Upper lobe of left lung (tissue), 4 donors: ENCODE results near the gene B3GLCT.

Source experiments
- POLR2A ChIP-seq, 4 donors: fragments of 450-650 bp; IDR thresholded peaks; one replicate each; pipeline ENCODE4 v1.5.1; 2016 to 2017; ENCODE audit warnings: antibody characterized with exemption in 4 of 4, mild to moderate bottlenecking in 2 of 4
- TF ChIP-seq, protein P1 (sequence below), 6 experiments: fragments of 450-650 bp in 4 of 6; fragments of 200-600 bp in 2 of 6; sonication (generic) in 2 of 6; IDR thresholded peaks; one replicate each; pipeline ENCODE4 v1.5.1; 2016 to 2019; ENCODE audit warnings: antibody characterized with exemption in 6 of 6

DNA sequence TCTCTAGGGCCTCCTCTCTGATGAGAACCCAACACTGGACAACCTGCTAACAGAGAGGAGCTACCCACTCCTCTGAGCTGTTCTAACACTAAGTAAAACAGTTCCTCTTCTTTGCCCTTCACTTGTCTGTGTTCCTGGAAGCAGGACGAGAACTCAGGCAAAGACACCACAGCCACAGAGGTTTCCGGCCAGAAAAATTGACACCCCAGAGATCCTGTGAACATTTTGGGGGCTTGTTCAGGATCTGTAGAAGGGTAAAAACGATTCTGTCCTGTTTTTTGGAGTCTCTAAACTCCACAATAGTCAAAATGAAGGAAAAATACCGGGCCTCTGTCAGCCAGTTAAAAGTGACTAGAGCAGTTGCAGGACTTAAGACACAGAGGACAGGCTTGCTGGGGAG, 165.9 kb downstream of the B3GLCT start:
- TF ChIP-seq, protein P1, sequence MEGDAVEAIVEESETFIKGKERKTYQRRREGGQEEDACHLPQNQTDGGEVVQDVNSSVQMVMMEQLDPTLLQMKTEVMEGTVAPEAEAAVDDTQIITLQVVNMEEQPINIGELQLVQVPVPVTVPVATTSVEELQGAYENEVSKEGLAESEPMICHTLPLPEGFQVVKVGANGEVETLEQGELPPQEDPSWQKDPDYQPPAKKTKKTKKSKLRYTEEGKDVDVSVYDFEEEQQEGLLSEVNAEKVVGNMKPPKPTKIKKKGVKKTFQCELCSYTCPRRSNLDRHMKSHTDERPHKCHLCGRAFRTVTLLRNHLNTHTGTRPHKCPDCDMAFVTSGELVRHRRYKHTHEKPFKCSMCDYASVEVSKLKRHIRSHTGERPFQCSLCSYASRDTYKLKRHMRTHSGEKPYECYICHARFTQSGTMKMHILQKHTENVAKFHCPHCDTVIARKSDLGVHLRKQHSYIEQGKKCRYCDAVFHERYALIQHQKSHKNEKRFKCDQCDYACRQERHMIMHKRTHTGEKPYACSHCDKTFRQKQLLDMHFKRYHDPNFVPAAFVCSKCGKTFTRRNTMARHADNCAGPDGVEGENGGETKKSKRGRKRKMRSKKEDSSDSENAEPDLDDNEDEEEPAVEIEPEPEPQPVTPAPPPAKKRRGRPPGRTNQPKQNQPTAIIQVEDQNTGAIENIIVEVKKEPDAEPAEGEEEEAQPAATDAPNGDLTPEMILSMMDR (IDR thresholded peaks at IDR 0.05), result no peak
- TF ChIP-seq POLR2A (IDR thresholded peaks at IDR 0.05), result no peak
